ENCODE measurements around the gene POLR1A.

DNA sequence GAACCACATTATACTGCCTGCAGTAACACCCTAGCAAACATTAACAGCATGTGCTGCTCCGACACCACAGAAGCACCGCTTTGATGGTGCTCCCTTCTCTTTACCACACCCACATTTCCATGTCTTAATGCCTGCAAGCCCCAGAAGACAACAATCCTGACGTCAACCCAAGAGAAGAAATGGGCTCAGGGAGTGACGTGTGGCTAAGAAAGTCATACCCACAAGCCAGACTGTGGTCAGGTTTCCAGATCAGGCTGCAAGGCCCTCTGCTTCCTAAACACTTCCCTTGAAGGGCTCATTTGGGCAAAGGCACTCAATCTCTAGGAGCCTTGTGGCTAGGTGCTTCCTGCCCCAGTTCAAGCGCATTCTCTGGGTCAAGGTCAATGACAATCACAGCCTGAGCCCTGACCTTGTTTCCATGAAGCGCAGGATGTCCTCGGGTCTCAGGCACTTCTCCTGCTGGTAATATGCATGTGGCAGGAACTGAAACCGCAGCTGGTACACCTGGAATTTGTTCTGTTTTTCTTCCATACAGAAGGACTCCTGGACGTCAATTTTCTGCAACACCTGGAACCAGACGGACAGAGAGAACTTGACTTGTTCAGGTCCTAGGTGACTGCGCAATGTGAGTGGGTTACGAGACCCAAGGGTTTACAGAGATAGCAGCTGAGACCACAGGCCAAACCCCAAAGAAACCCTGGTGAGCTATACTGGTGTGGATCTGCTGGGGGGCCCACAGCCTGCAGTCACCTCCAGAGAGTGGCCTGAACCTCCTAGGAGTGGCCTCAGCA, 67.2 kb downstream of the POLR1A start:
- TF ChIP-seq, protein P1, sequence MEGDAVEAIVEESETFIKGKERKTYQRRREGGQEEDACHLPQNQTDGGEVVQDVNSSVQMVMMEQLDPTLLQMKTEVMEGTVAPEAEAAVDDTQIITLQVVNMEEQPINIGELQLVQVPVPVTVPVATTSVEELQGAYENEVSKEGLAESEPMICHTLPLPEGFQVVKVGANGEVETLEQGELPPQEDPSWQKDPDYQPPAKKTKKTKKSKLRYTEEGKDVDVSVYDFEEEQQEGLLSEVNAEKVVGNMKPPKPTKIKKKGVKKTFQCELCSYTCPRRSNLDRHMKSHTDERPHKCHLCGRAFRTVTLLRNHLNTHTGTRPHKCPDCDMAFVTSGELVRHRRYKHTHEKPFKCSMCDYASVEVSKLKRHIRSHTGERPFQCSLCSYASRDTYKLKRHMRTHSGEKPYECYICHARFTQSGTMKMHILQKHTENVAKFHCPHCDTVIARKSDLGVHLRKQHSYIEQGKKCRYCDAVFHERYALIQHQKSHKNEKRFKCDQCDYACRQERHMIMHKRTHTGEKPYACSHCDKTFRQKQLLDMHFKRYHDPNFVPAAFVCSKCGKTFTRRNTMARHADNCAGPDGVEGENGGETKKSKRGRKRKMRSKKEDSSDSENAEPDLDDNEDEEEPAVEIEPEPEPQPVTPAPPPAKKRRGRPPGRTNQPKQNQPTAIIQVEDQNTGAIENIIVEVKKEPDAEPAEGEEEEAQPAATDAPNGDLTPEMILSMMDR (IDR thresholded peaks at IDR 0.05) = no peak
- TF ChIP-seq EZH2 (IDR thresholded peaks at IDR 0.05; ENCODE audit: borderline replicate concordance, insufficient read depth, low read depth, low read length, poor library complexity, severe bottlenecking) = no peak
